GM21515 (cell line): ENCODE measurements around the gene SYNGR3.
"Not testable (repeated sequence)": the region's sequence is repeated elsewhere in the genome, so short reads cannot be mapped to it uniquely, and the experiment has no call there.

Experiments
- ATAC-seq: cut with Tn5 transposase; IDR thresholded peaks from one replicate; pipeline ENCODE4 v1.9.1; 2021; ENCODE audit not compliant: unreplicated experiment

The SYNGR3 gene

GRCh38 chr16:1959269-1960039 lies 30.3 kb upstream of the SYNGR3 start, which contains the start of gene NDUFB10:
Gene NDUFB10, plus strand, starts transcription at chr16:1959538. Its CDS starts 87 bp downstream, at chr16:1959625.
- peak; percentile 57 for ATAC-seq

DNA sequence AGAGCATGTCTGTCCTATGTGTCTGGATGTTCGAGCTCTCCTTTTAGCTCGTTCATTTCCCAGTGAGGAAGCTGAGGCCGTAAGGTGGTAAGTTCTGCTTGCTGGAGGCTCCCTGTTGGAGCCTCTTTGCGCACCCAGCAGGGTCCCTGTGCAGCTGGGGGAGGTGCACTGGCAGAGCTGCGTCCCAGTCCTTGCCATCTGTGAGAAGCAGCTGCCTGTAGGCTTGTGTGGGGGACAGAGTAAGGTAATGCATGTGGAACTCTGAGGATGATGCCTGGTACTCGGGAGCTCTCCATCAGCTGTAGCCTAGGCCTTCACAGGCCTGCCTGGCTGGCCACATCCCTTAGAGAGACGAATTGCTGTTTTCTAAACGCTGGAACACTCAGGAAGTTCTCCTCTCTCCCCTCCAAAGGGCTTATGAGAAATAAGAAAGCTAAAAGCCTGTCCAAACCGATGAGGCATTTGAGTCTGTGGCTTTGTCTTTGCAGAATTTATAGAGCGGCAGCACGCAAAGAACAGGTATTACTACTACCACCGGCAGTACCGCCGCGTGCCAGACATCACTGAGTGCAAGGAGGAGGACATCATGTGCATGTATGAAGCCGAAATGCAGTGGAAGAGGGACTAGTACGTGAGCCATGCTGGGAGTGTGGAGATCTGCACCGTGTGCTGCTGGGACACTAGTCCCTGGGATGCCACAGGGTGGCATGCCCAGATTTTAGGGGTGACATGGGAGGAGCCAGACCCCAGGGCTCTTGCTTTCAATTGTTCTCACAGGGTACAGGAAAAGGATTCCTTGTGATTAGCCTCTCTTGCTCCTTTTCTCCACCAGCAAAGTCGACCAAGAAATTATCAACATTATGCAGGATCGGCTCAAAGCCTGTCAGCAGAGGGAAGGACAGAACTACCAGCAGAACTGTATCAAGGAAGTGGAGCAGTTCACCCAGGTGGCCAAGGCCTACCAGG lies 28.8 kb upstream of the SYNGR3 start:
- ATAC-seq, result no peak

- ATAC-seq, result no peak
Observed at GRCh38 chr16:1961651-1962067, 28.1 kb upstream of the SYNGR3 start.

DNA sequence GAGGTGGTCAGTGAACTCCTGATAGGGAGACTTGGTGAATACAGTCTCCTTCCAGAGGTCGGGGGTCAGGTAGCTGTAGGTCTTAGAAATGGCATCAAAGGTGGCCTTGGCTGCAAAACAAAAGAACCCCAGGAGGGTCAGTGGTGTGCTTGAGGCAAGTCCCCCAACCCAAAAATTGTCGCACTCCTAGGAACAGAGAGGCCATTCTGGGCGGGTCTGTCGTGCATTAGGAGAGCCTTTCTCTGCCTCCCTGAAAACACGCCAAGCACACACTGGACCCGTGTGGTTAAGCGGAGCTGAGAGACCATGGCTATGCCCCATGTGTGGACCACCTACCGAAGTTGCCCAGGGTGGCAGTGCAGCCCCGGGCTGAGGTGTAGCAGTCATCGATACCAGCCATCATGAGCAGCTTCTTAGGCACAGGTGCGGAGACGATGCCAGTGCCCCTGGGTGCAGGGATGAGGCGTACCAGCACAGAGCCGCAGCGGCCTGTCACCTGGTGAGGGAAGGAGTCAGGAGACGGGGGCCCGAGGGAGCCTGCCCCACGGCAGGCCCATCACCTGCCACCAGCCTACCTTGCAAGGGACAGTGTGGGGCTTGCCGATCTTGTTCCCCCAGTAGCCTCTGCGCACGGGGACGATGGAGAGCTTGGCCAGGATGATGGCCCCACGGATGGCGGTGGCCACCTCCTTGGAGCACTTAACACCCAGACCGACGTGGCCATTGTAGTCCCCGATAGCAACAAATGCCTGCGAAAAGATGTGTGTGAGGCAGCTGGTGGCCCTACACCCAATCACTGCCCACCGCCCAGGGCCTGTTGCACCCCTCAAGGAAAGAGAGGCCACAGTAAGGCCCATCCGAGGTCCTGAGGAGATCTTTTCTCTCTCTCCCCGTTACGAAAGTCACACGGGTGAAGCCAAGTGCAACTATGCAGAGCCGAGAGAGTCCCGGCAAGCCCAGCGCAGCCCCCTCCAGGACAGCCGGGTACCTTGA lies 27.3 kb upstream of the SYNGR3 start:
- ATAC-seq, result not testable (repeated sequence)

DNA sequence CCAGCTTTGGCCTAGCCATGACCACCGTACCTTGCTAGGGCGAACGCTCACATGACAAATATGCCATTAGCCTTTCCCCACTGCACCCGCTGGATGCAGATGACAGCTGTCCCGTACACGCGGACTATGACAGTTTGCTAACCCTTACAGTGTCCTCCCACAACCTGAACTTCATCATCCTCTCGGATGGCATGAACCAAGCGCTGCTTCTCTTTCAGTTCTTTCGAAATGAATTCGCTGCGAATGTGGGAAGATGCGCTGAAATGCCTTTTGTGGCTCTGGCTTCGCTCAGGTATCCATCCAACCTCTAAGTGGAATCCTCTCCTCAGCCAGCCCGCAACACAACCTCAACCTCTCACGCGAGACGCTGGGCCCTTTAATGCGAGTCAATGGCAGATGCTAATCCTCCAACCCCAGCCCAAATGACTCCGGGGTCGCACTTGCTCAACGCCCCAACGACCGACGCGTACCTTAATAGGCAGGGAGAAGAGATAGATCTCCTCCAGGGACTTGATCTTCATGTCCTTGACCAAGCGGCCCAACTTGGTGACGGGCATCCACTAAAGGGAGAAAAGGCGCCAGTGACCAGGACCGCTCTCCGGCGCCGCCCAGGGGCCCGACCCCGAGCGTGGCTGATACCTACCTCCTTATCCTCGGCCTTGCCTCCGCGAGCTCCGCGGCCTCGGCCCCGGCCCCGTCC lies 25.8 kb upstream of the SYNGR3 start:
- no peak for ATAC-seq

DNA sequence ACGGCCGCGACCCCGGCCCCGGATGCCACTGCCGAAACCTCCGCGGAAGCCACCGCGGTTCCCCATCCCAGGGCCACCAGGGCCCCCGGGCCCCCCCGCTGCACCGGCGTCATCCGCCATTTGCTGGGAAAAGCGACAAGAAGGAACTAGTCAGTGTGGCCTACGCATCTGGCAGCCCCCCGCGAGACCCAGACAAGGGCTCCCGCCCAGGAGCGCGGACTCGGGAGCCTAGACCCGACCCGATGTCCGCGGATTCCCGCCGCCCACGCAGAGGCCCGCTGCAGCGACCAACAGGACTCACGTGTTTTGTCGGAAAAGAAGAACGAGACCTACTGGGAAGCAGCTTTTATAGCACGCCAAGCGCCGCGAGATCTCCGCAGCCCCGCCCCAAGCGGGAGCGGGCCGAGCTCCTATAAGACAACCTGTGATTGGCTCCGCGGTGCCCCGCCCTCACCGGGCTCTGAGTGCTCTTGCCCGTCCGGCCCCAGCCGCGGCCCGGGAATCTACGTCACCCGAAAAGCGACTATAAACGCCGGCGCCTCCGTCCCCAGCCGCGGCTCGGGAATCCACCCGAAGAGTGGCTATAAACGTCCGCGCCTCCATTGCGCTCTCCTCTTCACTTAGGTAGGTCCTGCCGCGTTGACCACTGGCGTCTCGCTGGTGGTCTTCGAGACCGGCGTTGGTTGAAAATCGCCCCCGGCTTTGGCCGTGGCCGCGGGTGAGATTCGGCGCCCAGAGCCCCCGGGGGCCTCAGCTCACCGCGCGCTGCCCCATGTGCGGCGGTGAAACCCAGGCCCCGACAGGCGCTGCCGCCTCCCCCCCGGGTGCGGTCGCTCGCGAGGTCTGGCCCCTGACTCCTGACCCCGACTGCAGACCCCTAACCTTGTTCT lies 25.0 kb upstream of the SYNGR3 start, which contains the start of gene RPS2:
RPS2 (minus strand) TSS at position 321 of the 890 bp plus-strand sequence; CDS start at position 120, 201 bp downstream.
- peak; percentile 70 for ATAC-seq

GRCh38 chr16:1965396-1966001 lies 24.3 kb upstream of the SYNGR3 start:
- ATAC-seq, result no peak

DNA sequence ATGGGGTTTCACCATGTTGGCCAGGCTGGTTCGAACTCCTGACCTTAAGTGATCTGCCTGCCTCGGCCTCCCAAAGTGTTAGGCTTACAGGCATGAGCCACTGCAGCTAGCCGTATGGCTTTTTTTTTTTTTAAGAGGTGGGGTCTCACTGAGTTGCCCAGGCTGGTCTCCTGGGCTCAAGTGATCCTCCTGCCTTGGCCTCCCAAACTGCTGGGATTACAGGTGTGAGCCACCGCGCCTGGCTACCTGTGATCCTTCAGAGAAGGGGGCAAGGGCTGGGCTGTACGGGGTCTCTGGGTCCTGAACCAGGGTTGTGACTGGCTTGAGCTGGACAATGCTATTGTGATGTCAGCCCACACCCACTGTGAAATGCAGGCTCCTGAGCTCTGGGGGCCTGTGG lies 23.3 kb upstream of the SYNGR3 start, which contains the start of gene RNF151:
RNF151 (plus strand) TSS at position 397 of the 400 bp plus-strand sequence. CDS start 26 bp downstream, outside the sequence.
- no peak for ATAC-seq

DNA sequence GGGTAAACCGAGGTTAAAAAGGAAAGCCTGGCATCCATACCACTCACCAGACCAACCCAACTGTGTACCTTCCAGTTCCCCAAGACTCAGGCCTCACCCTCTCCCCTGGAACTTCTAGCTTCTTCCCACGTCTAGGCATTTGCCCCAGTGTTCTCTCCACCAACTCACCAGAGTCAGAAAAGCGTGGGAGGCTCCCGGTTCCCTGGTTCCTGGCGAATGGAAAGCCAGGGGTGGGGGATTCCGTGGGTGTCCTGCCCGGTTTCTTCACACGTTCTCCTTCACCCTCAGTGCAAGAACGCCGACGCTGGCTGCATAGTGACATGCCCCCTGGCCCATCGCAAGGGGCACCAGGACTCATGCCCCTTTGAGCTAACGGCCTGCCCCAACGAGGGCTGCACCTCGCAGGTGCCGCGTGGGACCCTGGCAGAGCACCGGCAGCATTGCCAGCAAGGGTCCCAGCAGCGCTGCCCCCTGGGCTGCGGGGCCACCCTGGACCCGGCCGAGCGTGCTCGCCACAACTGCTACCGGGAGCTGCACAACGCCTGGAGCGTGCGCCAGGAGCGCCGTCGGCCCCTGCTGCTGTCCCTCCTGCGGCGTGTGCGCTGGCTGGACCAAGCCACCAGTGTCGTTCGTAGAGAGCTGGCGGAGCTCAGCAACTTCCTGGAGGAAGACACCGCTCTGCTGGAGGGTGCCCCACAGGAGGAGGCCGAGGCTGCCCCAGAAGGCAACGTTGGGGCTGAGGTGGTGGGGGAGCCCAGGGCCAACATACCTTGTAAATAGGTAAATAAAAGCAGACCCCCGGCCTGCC lies 21.4 kb upstream of the SYNGR3 start:
- no peak for ATAC-seq

GRCh38 chr16:1971796-1972489 lies 17.8 kb upstream of the SYNGR3 start, which contains the start of gene TBL3:
Gene TBL3, plus strand, starts transcription at chr16:1972053. Its CDS starts 112 bp downstream, at chr16:1972165.
- ATAC-seq, result peak; percentile 79

DNA sequence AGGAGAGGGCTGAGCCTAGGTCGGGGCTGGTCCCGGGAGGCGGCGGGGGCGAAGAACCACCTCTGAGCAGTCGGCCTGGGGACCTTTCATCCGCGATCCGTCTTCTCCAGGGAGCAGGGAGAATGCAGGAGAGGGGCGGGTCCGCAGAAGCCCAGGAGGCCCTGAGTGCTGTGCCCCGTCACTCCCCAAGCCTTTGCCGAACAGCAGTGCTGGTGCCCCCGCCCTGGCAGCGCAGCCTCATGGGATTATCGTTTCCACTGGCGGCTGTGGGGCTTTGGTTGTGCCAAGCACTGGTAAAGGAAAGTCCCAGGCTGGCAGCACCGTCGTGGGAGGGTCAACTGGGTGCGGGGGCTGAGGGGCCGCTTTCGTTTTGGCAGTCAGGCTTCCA lies 17.3 kb upstream of the SYNGR3 start:
- no peak for ATAC-seq

DNA sequence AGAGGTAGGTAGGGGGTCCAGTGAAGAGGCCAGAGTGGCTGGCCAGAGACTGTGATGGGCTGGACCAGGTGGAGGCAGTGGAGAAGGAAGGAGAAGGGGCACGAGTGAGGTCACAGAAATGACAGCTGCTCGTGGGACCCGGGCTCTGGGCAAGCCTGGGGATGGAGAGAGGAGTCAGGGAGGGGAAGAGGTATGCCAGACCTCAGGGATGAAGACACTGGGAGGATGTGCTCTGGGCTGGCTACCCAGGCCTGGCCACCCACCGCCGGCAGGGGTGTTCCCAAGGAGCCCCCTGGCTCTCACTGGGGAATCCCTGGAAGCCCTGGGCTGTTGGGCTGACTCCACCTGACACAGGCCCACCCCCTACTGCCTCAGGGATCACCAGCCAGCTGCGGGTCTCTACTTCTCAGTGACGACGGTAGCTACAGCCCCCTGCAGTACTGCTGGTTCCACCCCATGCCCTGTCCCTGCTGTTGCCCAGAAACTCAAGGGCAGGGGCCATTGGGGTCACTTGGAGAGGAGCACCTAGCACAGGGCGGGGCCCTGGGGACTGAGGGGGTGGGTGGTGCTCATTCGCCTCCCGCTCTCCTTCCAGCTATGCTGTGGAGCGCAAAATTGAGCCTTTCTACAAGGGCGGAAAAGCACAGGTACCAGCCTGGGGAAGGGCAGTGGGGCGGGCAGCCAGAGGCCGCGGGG lies 16.2 kb upstream of the SYNGR3 start:
- no peak for ATAC-seq

GRCh38 chr16:1974157-1975070 lies 15.4 kb upstream of the SYNGR3 start:
- no peak for ATAC-seq

GRCh38 chr16:1975432-1976215 lies 14.1 kb upstream of the SYNGR3 start:
- no peak for ATAC-seq

GRCh38 chr16:1976216-1976520 lies 13.6 kb upstream of the SYNGR3 start:
- ATAC-seq, result no peak
